ENCODE data around the gene GPR50.
A peak's percentile ranks its signal among the peaks of the same experiment; 100 is the strongest.

GRCh38 chrX:151151665-151152267 lies 24.6 kb upstream of the GPR50 start:
- TF ChIP-seq CTCF (IDR thresholded peaks at IDR 0.05), result peak; percentile 52 to 69 (median 69)
- TF ChIP-seq POLR2A (IDR thresholded peaks at IDR 0.05; ENCODE audit: low read depth), result no peak
- no peak for TF ChIP-seq POLR2AphosphoS5 (IDR thresholded peaks at IDR 0.05)
- TF ChIP-seq EP300 (IDR thresholded peaks at IDR 0.05), result no peak

Data from esophagus muscularis mucosa (tissue), 4 donors.